ENCODE data around the gene PDLIM5.

GRCh38 chr4:94639298-94639697 is 187.6 kb downstream of the PDLIM5 start:
- TF ChIP-seq POLR2A (IDR thresholded peaks at IDR 0.05; ENCODE audit: low read depth, low read length), result no peak
- no peak for TF ChIP-seq POLR2AphosphoS5 (IDR thresholded peaks at IDR 0.05; ENCODE audit: low read depth, low read length)
- no peak for TF ChIP-seq TAF1 (IDR thresholded peaks at IDR 0.05; ENCODE audit: borderline replicate concordance, low read depth, low read length)

Measured in GM12892 (cell line).